Frontal cortex (tissue), 4 donors: ENCODE measurements around the gene CYLD. TPM values are rescaled to one million over a fixed set of nuclear protein-coding genes. Genes with fewer than 3 reads are reported as not detected.
A peak's percentile ranks its signal among the peaks of the same experiment; 100 is the strongest.

Experiments used
- DNase-seq, 2 donors: peaks; one replicate each; pipeline ENCODE4 v3.0.0; 2012; ENCODE audit warnings: low spot score in 2 of 2
- FAIRE-seq: peaks from 2 replicates; lab custom pipeline; 2012; peaks lifted over from hg19 to GRCh38; lab: Jason Lieb, UNC
- total RNA-seq: library from RNA; depleted of rRNA; stranded (reverse); fragments of >200 nt; gene quantifications from one replicate; pipeline ENCODE4 v1.2.3, GENCODE V29; 2014
- donor health status: control.
- donor health status: control.
- donor health status: control.

Gene CYLD
- total RNA-seq, 1 donor from 2014 or later, result 35.9 TPM

- FAIRE-seq (no peak), DNase-seq (no peak)
Observed at GRCh38 chr16:50812876-50813466, 71.1 kb downstream of the CYLD start.

GRCh38 chr16:50814052-50814451 lies 72.2 kb downstream of the CYLD start:
- FAIRE-seq (no peak), DNase-seq (no peak)

DNA sequence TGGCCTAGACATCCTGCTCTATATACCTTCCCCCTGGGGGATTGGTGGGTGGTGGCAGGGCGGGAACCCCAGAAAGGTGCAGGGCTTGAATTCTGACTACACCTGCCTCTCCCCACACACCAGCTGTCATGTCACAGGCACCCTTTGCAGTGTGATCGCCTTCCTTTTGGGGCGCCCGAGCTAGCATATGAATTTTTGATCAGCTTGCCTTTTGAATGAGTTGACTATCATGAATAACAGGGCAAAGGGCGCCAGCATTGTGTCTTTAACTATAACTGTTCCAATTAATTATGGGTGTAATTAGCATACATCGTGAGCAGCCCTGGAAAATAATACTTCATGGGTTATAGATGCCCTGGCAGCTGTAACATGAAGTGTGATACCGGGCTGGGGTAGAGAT lies 72.7 kb downstream of the CYLD start:
- no peak for DNase-seq

DNA sequence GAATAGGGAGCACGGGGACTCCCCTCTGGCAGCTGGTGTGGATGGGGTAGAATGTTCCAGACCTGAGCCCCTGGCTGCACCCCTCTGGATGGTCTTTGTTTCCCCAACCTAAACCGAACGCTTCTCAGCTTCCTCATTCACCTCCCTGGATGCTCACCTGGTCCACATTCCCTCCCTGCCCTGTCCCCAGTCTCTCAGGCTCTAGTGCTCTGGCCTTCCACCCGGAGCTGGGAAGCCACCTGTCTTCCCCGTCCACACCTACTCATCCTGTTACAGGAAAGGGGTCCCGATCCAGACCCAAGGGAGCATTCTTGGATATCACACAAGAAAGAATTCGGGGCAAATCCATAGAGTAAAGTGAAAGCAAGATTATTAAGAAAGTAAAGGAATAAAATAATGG lies 73.5 kb downstream of the CYLD start:
- FAIRE-seq (no peak), DNase-seq (no peak)

More for the DNA sequence above, 72.7 kb downstream of the CYLD start:
- FAIRE-seq, result no peak

DNA sequence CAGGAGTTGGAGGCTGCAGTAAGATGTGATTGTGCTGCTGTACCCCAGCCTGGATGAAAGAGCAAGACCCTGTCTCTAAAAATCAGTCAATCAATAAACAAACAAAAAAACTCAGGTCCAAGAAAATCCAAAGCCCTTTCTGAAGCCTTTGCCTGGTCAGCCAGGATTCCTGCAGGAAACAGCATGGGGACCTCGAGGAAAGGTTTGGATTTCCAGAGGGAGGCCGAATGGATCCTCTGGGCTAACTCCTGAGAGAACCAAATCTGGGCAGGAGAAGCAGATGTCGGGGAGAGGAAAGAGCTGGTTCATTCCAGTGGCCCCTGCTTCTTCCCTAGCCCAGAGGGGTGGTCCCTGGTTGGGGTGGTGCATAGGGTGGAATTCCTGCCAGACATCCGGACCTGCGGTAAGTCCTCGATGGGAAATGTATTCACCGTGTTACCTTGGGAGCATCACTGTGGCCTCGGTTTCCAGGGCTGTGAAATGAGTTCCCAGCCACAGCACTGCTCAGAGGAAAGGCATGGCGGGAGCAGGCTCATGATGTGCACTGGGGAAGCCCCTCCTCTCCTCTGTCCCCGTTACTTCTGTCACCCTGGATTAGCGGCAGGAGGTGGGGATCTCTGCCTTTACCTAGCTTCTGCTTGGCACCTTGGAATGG lies 75.1 kb downstream of the CYLD start:
- FAIRE-seq, result no peak

GRCh38 chr16:50818380-50818779 lies 76.5 kb downstream of the CYLD start:
- FAIRE-seq (no peak), DNase-seq (no peak)

More for the DNA sequence above, 75.1 kb downstream of the CYLD start:
- DNase-seq, result no peak

DNA sequence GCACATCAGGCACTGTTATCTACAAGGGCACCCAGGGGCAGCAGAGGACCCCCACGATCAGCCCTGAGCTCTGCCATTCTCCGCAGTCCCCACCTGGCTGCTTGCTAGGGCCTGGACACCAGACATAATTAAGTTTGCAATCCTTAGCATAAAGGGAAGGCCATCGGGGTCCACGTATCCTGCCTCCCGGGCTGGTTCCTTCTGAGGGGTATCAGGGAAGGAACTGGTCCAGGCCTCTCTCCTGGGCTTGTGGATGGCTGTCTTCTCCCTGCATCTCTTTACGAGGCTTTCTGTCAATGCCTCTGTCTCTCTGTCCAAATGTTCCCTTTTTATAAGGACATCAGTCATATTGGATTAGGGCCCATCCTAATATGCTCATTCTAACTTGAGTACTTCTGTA lies 77.8 kb downstream of the CYLD start:
- FAIRE-seq (no peak), DNase-seq (no peak)

GRCh38 chr16:50820225-50820624 lies 78.3 kb downstream of the CYLD start:
- FAIRE-seq, result no peak

GRCh38 chr16:50821586-50821985 lies 79.7 kb downstream of the CYLD start:
- DNase-seq (no peak), FAIRE-seq (no peak)

More at GRCh38 chr16:50820225-50820624, 78.3 kb downstream of the CYLD start:
- DNase-seq, result no peak

- FAIRE-seq, result no peak
- DNase-seq, result no peak
Observed at GRCh38 chr16:50822671-50823070, 80.8 kb downstream of the CYLD start.

GRCh38 chr16:50826797-50827316 lies 85.0 kb downstream of the CYLD start:
- no peak for DNase-seq
- no peak for FAIRE-seq

- FAIRE-seq (no peak), DNase-seq (no peak)
Observed at GRCh38 chr16:50828164-50828702, 86.3 kb downstream of the CYLD start.

- FAIRE-seq (no peak), DNase-seq (no peak)
Observed at GRCh38 chr16:50830698-50831097, 88.8 kb downstream of the CYLD start.

- FAIRE-seq (no peak), DNase-seq (no peak)
Observed at GRCh38 chr16:50831751-50832150, 89.9 kb downstream of the CYLD start.

GRCh38 chr16:50833929-50834328 lies 92.0 kb downstream of the CYLD start:
- no peak for FAIRE-seq
- DNase-seq, result no peak

DNA sequence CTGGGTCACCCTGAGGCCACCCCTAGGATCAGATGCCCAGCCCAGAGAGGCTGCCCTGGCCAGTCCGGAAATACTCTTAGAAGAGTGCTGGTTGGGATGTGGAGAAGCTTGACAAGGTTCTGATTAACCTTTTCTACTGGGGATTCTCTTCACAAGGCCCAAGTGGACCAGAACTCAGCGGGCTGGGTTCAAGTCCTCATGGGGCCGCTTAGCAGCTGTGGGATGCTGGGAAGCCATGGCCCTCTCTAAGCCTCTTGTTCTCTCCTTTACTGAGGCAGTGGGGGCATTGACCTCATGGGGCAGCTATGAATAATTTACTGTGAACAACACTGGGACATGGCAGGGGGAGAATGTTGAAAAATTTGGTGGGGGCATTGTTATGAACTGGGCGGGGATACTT lies 92.8 kb downstream of the CYLD start:
- no peak for DNase-seq
- FAIRE-seq, result no peak

GRCh38 chr16:50835358-50836060 lies 93.6 kb downstream of the CYLD start:
- no peak for FAIRE-seq

GRCh38 chr16:50836121-50836621 lies 94.3 kb downstream of the CYLD start:
- DNase-seq, result peak; percentile 32 to 57
- FAIRE-seq, result peak; percentile 96

More at GRCh38 chr16:50835358-50836060, 93.6 kb downstream of the CYLD start:
- DNase-seq, result no peak

GRCh38 chr16:50837324-50837723 lies 95.4 kb downstream of the CYLD start:
- no peak for FAIRE-seq
- DNase-seq, result no peak

DNA sequence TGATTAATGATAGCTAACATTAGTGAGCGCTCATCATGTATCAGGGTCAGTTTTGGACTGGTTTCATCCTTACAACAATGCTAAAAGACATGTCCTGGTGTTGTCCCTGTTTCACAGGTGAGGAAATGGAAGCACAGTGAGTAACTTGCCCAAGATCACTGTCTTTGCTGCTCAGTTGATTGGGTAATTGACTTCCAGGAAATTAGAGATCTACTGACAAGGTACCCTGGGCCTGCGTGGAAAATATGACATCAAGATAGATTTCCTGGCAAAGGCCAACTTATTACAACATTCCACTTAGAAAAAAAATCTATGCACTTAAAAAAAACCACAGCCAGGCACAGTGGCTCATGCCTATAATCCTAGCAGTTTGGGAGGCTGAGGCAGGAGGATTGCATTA lies 96.3 kb downstream of the CYLD start:
- FAIRE-seq (no peak), DNase-seq (no peak)
